ENCODE measurements around the gene UCKL1.
"Not testable (repeated sequence)": the region's sequence is repeated elsewhere in the genome, so short reads cannot be mapped to it uniquely, and the experiment has no call there.

UCKL1 gene

DNA sequence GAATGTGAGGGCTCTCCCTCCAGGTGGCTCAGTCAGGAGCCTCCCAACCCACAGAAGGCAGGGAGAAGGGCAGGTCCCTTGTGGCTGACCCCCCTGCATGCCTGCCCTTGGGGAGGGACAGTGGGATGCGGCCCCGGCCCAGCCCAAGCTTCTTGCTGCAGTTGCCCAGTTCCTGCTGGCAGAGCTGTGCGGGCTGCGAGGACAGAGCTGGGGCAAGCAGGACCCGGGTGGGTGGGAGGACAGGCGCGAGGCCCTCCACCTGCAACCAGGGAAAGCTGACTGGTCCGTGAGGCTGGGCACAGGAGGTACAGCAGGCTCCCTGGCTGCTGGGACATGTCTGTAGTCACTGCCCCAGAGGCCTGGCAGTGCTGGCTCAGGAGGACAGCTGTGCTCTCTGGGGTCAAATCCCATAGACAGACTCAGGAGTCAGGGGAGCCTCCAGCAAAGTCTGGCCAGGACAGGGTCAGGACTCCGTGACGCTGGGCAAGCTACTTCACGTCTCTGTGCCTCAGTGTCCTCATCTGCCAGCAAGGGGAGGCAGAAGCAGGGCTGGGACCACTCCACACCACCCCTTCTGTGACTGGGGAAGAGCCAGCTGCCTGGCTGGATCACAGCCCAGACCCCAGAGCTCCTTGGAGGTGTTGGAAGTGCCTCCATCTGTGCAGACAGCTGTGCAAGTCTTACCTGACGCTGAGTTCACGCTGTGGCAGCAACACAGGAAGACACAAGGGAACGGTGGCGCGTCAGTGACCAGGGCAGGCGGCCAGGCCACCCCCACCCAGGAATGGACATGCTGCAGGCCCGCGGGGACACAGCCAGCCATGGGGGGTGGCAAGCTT, 13.0 kb downstream of the UCKL1 start:
- no peak for DNase-seq

GRCh38 chr20:63942250-63942951, 13.8 kb downstream of the UCKL1 start:
- no peak for DNase-seq

DNA sequence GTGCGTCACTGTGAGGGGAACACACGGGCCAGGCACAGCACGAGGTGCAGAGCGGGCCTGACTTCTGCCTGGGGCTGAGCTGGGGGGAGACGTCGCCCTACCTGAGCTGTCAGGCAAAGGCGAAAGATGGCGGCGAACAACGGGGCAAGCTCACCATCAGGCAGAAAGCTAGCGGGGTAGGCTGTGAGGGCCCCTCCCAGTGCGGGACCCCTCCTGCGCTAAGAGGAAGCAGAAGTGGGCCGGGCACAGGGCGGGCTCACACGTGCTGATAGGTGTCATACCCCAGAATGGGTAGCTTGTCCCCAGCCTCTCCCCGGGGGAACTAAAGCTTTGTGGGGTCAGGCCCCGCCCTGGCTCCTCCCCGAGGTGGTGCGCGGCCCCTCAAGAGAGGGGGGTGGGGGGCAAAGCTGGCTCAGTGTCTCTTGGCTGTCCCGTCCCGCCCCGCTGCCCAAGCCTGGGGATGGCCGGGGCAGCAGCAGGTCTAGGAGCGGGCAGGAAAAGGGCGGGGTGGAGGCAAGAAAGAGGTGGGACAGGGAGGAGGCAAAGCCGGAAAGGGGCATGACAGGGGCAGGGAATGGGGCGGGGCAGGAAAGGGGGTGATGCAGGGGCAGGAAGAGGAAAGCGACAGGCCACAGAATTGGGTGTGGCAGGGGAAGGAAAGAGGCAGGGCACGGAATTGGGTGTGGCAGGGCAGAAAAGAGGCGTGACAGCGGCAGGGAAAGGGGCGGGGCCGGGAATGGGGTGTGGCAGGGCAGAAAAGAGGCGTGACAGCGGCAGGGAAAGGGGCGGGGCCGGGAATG, 14.7 kb downstream of the UCKL1 start:
- DNase-seq: no peak

DNA sequence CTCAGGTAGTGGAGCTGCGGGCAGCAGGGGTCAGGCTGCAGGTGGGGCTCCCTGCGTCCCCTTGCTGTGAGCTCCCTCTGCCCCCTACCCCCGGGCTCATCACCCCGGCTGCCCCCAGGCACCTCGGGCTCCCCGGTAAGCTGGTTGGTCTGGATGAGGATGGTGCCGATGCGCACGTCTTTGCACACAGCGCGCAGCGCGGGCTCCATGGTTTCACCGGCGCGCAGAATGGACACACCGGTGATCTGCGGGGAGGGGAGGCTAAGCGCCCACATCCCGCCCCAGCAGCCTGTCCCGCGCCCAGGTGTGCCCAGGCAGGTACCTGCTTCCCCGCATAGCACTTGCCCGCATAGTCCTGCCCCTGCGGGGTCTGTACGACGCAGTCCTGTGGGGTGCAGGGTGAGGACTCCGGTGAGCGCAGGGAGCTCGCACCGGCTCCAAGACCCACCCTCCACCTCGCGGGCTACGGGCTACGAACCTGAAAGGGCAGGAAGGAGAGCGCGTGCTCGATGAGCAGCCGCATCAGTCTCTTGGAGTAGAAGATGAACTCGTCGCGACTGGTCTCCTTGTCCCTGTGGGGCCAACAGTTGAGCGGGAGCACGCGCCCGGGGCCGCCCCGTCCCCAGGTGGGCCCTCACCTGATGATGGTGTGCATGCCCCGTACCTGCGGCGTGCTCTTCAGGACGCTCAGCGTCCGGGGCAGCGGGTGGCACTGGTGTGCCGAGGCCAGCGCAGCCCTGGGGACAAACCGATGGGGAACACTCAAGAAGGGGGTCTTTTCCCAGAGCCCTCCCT, 15.5 kb downstream of the UCKL1 start:
- DNase-seq: no peak

DNA sequence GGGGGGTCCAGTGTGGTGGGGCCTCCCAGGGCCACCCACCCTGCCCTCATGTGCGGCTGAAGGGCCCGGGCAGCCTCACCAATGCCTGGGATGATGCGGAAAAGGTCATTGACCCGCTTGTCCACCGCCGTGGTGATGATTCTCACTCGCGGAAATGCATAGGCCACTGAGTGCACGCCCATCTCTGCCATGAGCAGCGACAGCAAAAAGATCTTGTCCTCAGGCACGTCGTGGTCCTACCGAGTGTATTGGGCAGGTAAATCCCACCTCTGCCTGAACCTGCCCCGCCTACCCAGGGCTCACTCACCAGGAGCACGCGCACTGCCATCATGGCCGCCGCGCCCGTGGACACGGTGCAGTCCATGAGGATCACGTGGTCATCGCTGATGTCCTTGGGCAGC, 16.1 kb downstream of the UCKL1 start:
- no peak for DNase-seq

GRCh38 chr20:63939061-63939935, 16.9 kb downstream of the UCKL1 start:
- DNase-seq: no peak

DNA sequence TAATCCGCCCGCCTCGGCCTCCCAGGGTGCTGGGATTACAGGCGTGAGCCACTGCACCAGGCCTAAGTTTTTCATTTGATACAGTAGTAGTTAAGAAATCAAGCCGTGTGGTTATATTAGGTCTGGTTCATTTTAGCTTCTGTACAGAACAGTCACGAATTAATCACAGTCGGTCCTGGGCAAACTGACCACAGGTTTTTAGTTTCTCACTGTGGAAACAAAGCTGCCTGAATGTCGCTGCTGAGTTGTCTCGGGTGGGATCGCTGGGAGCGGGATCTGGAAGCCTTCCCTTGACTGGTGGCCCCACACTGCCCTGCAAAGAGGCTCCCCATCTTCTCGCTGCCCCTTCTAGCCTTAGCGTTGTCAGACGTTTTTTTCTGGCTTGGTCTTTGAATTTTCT, 18.6 kb downstream of the UCKL1 start:
- DNase-seq: no peak

DNA sequence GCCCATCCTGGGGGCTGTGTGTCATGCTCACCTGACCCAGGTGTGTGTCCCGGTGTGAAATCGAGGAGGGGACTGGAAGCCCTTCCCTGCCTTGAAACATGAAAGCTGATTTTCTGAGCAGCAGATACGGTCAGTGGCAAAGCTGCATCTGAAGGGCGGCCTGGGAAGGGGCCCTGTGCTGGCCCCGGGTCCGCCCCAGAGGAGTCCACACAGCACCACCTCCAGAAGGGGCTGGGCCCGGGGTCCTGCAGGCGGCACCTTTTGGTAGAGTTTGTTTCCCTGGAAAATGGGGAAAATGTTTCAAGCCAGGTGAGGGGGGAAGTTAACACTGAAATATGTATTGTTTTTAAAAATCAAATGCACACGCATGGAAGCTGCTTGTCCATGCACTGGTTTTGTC, 20.8 kb downstream of the UCKL1 start:
- no peak for DNase-seq

GRCh38 chr20:63934271-63935068, 21.7 kb downstream of the UCKL1 start:
- no peak for DNase-seq

- DNase-seq: no peak
These were observed 22.6 kb downstream of the UCKL1 start for GRCh38 chr20:63933646-63934045.

DNA sequence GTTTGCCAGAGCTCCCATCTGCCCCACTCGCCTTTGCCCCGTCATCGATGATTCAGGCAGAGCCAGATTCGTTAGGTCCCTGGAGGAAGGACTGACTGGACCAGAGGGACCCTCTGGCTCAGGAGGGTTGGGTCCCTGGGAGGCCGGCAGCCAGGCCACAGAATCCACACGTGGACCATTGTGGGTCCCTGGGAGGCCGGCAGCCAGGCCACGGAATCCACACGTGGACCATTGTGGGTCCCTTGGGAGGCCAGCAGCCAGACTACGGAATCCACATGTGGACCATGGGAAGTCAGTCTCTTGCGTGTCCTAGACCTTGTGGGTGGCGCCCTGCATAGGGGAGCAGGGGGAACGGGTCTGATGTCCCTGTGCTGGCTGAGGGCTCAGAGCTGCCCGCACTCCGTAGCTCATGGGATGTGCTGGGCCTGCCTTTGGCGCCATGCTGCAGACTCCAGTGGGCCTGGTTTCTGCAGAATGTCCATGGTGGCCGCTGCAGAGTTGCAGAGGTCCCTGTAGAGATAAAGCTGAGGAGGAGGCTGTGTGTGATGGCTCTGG, 23.5 kb downstream of the UCKL1 start:
- DNase-seq: no peak

- no peak for DNase-seq
These were observed 24.5 kb downstream of the UCKL1 start for GRCh38 chr20:63931735-63932134.

- no peak for DNase-seq
These were observed 25.2 kb downstream of the UCKL1 start for GRCh38 chr20:63930971-63931553.

DNA sequence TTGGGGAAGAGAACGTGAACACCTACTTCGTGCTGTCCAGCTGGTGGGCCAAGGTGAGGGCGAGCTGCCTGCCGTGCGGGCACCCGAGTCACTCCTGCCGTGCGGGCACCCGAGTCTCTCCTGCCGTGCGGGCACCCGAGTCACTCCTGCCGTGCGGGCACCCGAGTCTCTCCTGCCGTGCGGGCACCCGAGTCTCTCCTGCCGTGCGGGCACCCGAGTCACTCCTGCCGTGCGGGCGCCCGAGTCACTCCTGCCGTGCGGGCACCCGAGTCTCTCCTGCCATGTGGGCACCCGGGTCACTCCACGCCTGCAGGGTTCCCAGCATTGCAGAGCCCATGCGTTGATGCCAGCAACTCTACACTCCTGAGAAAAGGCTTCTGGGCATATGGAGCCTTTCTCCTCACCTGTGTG, 26.7 kb downstream of the UCKL1 start:
- DNase-seq: not testable (repeated sequence)

GRCh38 chr20:63929071-63929470, 27.1 kb downstream of the UCKL1 start:
- no peak for DNase-seq

DNA sequence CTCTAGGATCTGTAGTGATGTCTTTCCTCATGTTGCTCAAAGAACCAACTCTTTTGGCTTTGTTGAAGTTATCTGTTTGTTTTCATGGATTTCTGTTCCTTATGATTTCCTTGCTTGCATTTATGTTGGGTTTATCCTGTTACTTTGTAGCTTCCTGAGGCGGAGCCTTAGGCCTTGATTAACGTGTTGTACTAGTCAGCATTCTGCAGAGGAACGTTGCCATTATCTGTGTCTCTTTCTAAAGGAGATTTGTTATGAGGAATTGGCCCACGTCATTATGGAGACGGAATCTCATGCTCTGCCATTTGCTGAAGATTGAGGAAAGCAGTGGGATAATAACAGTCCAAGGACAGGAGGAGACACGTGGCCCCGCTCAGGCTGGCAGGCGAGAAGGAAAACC, 29.9 kb downstream of the UCKL1 start:
- no peak for DNase-seq

GRCh38 chr20:63924241-63924640, 32.0 kb downstream of the UCKL1 start:
- no peak for DNase-seq

DNA sequence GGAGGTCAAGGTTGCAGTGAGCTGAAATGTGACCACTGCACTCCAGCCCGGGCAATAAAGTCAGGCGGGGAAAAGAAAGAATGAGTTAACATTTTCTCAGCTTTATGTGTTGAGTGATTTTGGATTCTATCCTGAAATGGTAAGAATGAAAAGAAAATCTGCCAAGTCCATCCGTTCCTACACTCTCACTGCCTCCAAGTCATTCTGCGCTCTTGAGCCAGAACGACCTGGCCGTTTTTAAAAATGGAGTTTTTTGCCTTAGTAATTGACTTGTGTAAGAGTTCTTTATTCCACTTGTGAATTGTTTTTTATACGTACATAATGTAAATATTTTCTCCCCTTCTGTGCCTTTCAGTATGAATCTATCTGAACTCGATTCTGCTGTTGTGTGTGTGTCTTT, 32.6 kb downstream of the UCKL1 start:
- DNase-seq: no peak

DNA sequence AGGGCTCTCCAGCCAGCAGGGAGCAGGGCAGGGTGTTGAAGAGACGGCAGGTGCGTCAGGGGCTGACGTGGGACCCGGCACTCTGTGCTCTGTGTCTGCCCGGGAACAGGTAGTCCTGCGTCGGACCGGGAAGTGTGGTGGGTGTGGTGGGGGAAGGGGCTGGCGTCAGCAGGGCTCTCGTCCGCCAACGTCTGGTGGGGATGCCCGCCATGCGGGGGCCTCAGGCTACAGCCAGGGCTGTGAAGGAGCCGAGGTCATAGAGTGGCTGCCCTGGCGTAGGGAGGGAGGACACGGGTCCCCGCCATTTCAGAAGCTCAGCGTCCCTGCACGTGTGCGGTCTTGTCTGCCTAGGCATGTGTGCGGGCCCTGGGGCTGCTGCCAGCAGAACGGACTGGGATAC, 36.0 kb downstream of the UCKL1 start:
- DNase-seq: no peak

GRCh38 chr20:63919130-63919529, 37.1 kb downstream of the UCKL1 start:
- DNase-seq: no peak

All from NCI-H510A treated with DMSO at 0.1 percent for 48 hours (cell line).